HEK293 (cell line): Measurements from ENCODE around the gene EIF4H.

ENCODE experiments used
- CTCF ChIA-PET: fragments of 350-600 bp; formaldehyde crosslinking; extraction: SDS; loops from one replicate; lab custom pipeline; 2021; ENCODE audit warnings: antibody characterized with exemption; lab: Yijun Ruan, JAX
- POLR2A ChIA-PET: fragments of 300-600 bp; formaldehyde crosslinking; extraction: SDS; loops from one replicate; lab custom pipeline; 2020; ENCODE audit warnings: antibody characterized with exemption, inconsistent platforms; lab: Yijun Ruan, JAX
- H3K27ac ChIP-seq: fragments of 200-500 bp; sonication (Bioruptor generic); 2 replicates; pipeline ENCODE4 v1.5.1; 2014; ENCODE audit warnings: low read depth, low read length, control low read depth, inconsistent platforms; ENCODE audit errors: extremely low read depth
- H3K36me3 ChIP-seq, 2 experiments: fragments of 200-500 bp in 1 of 2; sonication (Bioruptor generic) in 1 of 2; 1 replicate in 1 of 2; 2 replicates in 1 of 2; pipeline ENCODE4 v1.5.1; 2014 to 2017; ENCODE audit warnings: inconsistent platforms in 2 of 2, low read length in 2 of 2; ENCODE audit not compliant: control insufficient read depth in 2 of 2, insufficient read depth in 1 of 2
- H3K4me1 ChIP-seq: fragments of 200-500 bp; sonication (Bioruptor generic); 2 replicates; pipeline ENCODE4 v1.5.1; 2014; ENCODE audit warnings: mild to moderate bottlenecking, low read length, inconsistent platforms; ENCODE audit not compliant: control insufficient read depth, insufficient read depth
- H3K4me3 ChIP-seq: 2 replicates; pipeline ENCODE4 v1.5.1; 2011; ENCODE audit warnings: low read depth, mild to moderate bottlenecking, control low read depth, low read length, moderate library complexity
- H3K9me3 ChIP-seq: fragments of 200-500 bp; sonication (Bioruptor generic); 2 replicates; pipeline ENCODE4 v1.5.1; 2014; ENCODE audit warnings: low read depth, low read length, inconsistent platforms; ENCODE audit not compliant: control insufficient read depth, insufficient read depth
- ZBTB17 ChIP-seq: fragments of 450-650 bp; formaldehyde crosslinking; IDR thresholded peaks from 2 replicates; pipeline ENCODE4 v1.5.1; 2016; ENCODE audit warnings: missing biosample characterization, missing genetic modification characterization
- ZNF391 ChIP-seq: fragments of 450-650 bp; formaldehyde crosslinking; IDR thresholded peaks from 2 replicates; pipeline ENCODE4 v1.5.1; 2016; ENCODE audit warnings: low read depth, missing biosample characterization, missing genetic modification characterization, borderline replicate concordance
- ZNF426 ChIP-seq: fragments of 450-650 bp; formaldehyde crosslinking; IDR thresholded peaks from 2 replicates; pipeline ENCODE4 v1.5.1; 2017; ENCODE audit warnings: missing biosample characterization, missing genetic modification characterization, mild to moderate bottlenecking, inconsistent platforms, moderate library complexity
- ZNF521 ChIP-seq: fragments of 450-650 bp; formaldehyde crosslinking; IDR thresholded peaks from 2 replicates; pipeline ENCODE4 v1.5.1; 2017; ENCODE audit warnings: missing biosample characterization, mild to moderate bottlenecking, missing genetic modification characterization
- ZNF560 ChIP-seq: fragments of 450-650 bp; formaldehyde crosslinking; IDR thresholded peaks from 2 replicates; pipeline ENCODE4 v1.5.1; 2017; ENCODE audit warnings: missing biosample characterization, missing genetic modification characterization, borderline replicate concordance
- ZNF707 ChIP-seq: fragments of 450-650 bp; formaldehyde crosslinking; IDR thresholded peaks from 2 replicates; pipeline ENCODE4 v1.5.1; 2016; ENCODE audit warnings: missing biosample characterization, missing genetic modification characterization
- ZXDB ChIP-seq: fragments of 450-650 bp; formaldehyde crosslinking; IDR thresholded peaks from 2 replicates; pipeline ENCODE4 v1.5.1; 2016; ENCODE audit warnings: missing biosample characterization, missing genetic modification characterization
- TF ChIP-seq, protein P1 (sequence below): fragments of 450-650 bp; formaldehyde crosslinking; IDR thresholded peaks from 2 replicates; pipeline ENCODE4 v1.5.1; 2017; ENCODE audit warnings: missing biosample characterization, missing genetic modification characterization
- TF ChIP-seq, protein P2 (sequence below): fragments of 450-650 bp; formaldehyde crosslinking; conservative IDR thresholded peaks from 2 replicates; pipeline ENCODE4 v1.5.1; 2016; ENCODE audit warnings: low read depth, missing biosample characterization, missing genetic modification characterization
- TF ChIP-seq, protein P3 (sequence below): fragments of 450-650 bp; formaldehyde crosslinking; IDR thresholded peaks from 2 replicates; pipeline ENCODE4 v1.5.1; 2017; ENCODE audit warnings: missing biosample characterization, missing genetic modification characterization
- TF ChIP-seq, protein P4 (sequence below): fragments of 450-650 bp; formaldehyde crosslinking; conservative IDR thresholded peaks from 2 replicates; pipeline ENCODE4 v1.5.1; 2016; ENCODE audit warnings: low read depth, missing biosample characterization, missing genetic modification characterization
- TF ChIP-seq, protein P5 (sequence below): fragments of 450-650 bp; formaldehyde crosslinking; IDR thresholded peaks from 2 replicates; pipeline ENCODE4 v1.5.1; 2016; ENCODE audit warnings: missing biosample characterization, missing genetic modification characterization
- TF ChIP-seq, protein P6 (sequence below): fragments of 450-650 bp; formaldehyde crosslinking; IDR thresholded peaks from 2 replicates; pipeline ENCODE4 v1.5.1; 2016; ENCODE audit warnings: missing biosample characterization, missing genetic modification characterization

EIF4H gene

DNA sequence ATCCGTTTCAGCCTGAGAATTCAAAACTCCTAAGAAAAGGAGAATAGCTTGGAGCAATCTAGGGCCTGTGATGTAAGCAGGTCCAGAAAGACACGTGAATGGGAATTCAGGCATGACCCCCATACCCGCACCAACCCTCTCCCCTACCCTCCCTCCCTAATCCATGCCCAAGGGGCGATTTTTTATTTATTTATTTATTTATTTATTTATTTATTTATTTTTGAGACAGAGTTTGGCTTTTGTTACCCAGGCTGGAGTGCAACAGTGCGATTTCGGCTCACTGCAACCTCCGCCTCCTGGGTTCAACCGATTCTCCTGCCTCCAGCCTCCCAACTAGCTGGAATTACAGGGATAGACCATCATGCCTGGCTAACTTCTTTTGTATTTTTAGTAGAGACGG lies 16.6 kb upstream of the EIF4H start (continued):
- TF ChIP-seq, protein P1, sequence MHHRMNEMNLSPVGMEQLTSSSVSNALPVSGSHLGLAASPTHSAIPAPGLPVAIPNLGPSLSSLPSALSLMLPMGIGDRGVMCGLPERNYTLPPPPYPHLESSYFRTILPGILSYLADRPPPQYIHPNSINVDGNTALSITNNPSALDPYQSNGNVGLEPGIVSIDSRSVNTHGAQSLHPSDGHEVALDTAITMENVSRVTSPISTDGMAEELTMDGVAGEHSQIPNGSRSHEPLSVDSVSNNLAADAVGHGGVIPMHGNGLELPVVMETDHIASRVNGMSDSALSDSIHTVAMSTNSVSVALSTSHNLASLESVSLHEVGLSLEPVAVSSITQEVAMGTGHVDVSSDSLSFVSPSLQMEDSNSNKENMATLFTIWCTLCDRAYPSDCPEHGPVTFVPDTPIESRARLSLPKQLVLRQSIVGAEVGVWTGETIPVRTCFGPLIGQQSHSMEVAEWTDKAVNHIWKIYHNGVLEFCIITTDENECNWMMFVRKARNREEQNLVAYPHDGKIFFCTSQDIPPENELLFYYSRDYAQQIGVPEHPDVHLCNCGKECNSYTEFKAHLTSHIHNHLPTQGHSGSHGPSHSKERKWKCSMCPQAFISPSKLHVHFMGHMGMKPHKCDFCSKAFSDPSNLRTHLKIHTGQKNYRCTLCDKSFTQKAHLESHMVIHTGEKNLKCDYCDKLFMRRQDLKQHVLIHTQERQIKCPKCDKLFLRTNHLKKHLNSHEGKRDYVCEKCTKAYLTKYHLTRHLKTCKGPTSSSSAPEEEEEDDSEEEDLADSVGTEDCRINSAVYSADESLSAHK (tag by site-specific recombination), result no peak
- TF ChIP-seq ZXDB (0 out of 2 replicates have a peak, but pooled peaks have one; percentile 14), ZNF707 (tag by site-specific recombination) (no peak), ZNF426 (tag by site-specific recombination) (peak; percentile 53), ZNF521 (tag by site-specific recombination) (no peak), ZNF560 (tag by site-specific recombination) (0 out of 2 replicates have a peak, but pooled peaks have one; percentile 17), ZBTB17 (tag by site-specific recombination) (no peak)
- TF ChIP-seq, protein P2, sequence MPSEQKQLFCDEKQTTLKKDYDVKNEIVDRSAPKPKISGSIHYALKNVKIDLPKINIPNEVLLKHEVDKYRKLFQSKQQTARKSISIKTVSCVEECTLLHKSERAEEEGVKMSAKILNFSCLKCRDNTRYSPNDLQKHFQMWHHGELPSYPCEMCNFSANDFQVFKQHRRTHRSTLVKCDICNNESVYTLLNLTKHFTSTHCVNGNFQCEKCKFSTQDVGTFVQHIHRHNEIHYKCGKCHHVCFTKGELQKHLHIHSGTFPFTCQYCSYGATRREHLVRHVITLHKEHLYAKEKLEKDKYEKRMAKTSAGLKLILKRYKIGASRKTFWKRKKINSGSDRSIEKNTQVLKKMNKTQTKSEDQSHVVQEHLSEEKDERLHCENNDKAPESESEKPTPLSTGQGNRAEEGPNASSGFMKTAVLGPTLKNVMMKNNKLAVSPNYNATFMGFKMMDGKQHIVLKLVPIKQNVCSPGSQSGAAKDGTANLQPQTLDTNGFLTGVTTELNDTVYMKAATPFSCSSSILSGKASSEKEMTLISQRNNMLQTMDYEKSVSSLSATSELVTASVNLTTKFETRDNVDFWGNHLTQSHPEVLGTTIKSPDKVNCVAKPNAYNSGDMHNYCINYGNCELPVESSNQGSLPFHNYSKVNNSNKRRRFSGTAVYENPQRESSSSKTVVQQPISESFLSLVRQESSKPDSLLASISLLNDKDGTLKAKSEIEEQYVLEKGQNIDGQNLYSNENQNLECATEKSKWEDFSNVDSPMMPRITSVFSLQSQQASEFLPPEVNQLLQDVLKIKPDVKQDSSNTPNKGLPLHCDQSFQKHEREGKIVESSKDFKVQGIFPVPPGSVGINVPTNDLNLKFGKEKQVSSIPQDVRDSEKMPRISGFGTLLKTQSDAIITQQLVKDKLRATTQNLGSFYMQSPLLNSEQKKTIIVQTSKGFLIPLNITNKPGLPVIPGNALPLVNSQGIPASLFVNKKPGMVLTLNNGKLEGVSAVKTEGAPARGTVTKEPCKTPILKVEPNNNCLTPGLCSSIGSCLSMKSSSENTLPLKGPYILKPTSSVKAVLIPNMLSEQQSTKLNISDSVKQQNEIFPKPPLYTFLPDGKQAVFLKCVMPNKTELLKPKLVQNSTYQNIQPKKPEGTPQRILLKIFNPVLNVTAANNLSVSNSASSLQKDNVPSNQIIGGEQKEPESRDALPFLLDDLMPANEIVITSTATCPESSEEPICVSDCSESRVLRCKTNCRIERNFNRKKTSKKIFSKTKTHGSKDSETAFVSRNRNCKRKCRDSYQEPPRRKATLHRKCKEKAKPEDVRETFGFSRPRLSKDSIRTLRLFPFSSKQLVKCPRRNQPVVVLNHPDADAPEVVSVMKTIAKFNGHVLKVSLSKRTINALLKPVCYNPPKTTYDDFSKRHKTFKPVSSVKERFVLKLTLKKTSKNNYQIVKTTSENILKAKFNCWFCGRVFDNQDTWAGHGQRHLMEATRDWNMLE, result peak; percentile 74
- TF ChIP-seq, protein P3, sequence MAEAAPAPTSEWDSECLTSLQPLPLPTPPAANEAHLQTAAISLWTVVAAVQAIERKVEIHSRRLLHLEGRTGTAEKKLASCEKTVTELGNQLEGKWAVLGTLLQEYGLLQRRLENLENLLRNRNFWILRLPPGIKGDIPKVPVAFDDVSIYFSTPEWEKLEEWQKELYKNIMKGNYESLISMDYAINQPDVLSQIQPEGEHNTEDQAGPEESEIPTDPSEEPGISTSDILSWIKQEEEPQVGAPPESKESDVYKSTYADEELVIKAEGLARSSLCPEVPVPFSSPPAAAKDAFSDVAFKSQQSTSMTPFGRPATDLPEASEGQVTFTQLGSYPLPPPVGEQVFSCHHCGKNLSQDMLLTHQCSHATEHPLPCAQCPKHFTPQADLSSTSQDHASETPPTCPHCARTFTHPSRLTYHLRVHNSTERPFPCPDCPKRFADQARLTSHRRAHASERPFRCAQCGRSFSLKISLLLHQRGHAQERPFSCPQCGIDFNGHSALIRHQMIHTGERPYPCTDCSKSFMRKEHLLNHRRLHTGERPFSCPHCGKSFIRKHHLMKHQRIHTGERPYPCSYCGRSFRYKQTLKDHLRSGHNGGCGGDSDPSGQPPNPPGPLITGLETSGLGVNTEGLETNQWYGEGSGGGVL (tag by site-specific recombination), result no peak
- TF ChIP-seq, protein P4, sequence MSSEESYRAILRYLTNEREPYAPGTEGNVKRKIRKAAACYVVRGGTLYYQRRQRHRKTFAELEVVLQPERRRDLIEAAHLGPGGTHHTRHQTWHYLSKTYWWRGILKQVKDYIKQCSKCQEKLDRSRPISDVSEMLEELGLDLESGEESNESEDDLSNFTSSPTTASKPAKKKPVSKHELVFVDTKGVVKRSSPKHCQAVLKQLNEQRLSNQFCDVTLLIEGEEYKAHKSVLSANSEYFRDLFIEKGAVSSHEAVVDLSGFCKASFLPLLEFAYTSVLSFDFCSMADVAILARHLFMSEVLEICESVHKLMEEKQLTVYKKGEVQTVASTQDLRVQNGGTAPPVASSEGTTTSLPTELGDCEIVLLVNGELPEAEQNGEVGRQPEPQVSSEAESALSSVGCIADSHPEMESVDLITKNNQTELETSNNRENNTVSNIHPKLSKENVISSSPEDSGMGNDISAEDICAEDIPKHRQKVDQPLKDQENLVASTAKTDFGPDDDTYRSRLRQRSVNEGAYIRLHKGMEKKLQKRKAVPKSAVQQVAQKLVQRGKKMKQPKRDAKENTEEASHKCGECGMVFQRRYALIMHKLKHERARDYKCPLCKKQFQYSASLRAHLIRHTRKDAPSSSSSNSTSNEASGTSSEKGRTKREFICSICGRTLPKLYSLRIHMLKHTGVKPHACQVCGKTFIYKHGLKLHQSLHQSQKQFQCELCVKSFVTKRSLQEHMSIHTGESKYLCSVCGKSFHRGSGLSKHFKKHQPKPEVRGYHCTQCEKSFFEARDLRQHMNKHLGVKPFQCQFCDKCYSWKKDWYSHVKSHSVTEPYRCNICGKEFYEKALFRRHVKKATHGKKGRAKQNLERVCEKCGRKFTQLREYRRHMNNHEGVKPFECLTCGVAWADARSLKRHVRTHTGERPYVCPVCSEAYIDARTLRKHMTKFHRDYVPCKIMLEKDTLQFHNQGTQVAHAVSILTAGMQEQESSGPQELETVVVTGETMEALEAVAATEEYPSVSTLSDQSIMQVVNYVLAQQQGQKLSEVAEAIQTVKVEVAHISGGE (tag by site-specific recombination), result 0 out of 2 replicates have a peak, but pooled peaks have one; percentile 44

DNA sequence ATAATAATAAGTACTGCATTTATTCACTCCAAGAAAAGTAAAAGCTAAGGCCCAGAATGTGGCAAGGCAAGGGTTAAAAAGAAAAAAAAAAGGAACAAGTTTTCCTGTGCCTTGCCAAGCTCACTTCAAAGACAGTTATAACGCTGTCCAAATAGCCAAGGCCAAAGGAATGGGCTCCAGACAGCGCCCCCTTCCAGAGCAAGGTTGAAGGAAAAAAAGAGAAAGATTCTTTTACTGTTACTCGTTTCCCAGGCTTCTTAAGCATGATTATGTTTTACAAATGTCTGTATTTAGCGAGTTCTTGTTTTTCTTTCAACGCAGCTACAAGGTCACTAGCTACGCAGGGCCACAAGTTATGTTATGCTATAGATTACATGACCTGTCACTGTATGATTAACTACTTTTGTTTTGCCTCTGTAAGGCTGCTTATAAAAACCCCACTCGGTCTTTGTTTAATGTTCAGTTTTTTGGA lies 9.1 kb upstream of the EIF4H start:
- CTCF ChIA-PET, result interaction anchor here (0.5 to 1.5 kb wide), 12 partner anchors 10 to 520 kb away, joined by 3 to 7 read pairs (median 3); no protein-coding TSS in a partner anchor
- TF ChIP-seq, protein P5, sequence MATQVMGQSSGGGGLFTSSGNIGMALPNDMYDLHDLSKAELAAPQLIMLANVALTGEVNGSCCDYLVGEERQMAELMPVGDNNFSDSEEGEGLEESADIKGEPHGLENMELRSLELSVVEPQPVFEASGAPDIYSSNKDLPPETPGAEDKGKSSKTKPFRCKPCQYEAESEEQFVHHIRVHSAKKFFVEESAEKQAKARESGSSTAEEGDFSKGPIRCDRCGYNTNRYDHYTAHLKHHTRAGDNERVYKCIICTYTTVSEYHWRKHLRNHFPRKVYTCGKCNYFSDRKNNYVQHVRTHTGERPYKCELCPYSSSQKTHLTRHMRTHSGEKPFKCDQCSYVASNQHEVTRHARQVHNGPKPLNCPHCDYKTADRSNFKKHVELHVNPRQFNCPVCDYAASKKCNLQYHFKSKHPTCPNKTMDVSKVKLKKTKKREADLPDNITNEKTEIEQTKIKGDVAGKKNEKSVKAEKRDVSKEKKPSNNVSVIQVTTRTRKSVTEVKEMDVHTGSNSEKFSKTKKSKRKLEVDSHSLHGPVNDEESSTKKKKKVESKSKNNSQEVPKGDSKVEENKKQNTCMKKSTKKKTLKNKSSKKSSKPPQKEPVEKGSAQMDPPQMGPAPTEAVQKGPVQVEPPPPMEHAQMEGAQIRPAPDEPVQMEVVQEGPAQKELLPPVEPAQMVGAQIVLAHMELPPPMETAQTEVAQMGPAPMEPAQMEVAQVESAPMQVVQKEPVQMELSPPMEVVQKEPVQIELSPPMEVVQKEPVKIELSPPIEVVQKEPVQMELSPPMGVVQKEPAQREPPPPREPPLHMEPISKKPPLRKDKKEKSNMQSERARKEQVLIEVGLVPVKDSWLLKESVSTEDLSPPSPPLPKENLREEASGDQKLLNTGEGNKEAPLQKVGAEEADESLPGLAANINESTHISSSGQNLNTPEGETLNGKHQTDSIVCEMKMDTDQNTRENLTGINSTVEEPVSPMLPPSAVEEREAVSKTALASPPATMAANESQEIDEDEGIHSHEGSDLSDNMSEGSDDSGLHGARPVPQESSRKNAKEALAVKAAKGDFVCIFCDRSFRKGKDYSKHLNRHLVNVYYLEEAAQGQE (tag by site-specific recombination), result 0 out of 2 replicates have a peak, but pooled peaks have one; percentile 18
- TF ChIP-seq ZNF391 (tag by site-specific recombination), result no peak
- TF ChIP-seq, protein P6, sequence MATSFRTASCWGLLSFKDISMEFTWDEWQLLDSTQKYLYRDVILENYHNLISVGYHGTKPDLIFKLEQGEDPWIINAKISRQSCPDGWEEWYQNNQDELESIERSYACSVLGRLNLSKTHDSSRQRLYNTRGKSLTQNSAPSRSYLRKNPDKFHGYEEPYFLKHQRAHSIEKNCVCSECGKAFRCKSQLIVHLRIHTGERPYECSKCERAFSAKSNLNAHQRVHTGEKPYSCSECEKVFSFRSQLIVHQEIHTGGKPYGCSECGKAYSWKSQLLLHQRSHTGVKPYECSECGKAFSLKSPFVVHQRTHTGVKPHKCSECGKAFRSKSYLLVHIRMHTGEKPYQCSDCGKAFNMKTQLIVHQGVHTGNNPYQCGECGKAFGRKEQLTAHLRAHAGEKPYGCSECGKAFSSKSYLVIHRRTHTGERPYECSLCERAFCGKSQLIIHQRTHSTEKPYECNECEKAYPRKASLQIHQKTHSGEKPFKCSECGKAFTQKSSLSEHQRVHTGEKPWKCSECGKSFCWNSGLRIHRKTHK, result no peak

More for the DNA sequence above, 9.1 kb upstream of the EIF4H start:
- no peak overlapping the region for H3K27ac ChIP-seq
- no peaks in the 10 kb centered on the region for H3K9me3 ChIP-seq
- H3K4me3 ChIP-seq, result no peak overlapping the region
- POLR2A ChIA-PET, result no interaction called here
- no peaks in the 10 kb centered on the region for H3K36me3 ChIP-seq
- H3K4me1 ChIP-seq, result no peaks in the 10 kb centered on the region
